Measurements from ENCODE around the gene UIMC1. TPM values are rescaled to one million over a fixed set of nuclear protein-coding genes. Genes with fewer than 3 reads are reported as not detected.

UIMC1 gene
- total RNA-seq, 2 experiments from 2014 or later, result 46.5 to 50.5 TPM

- Mint-ChIP-seq H3K4me3 (no peak overlapping the region), H3K27ac (no peak overlapping the region), H3K9me3 (no peaks in the 10 kb centered on the region), H3K27me3 (peaks cover 22% of the 10 kb centered on the region), H3K36me3 (ENCODE audit: low read depth) (no peaks in the 10 kb centered on the region), H3K4me1 (no peaks in the 10 kb centered on the region)
- CTCF ChIA-PET, result no interaction called here
- no peak for DNase-seq
- POLR2A ChIA-PET, result no interaction called here
These were observed 144.1 kb downstream of the UIMC1 start for GRCh38 chr5:176862330-176862995.

- Mint-ChIP-seq H3K4me3 (no peak overlapping the region), H3K36me3 (ENCODE audit: low read depth) (no peaks in the 10 kb centered on the region), H3K27me3 (peaks cover 14% of the 10 kb centered on the region), H3K27ac (no peak overlapping the region), H3K4me1 (no peaks in the 10 kb centered on the region), H3K9me3 (no peaks in the 10 kb centered on the region)
- ChIA-PET POLR2A (no interaction called here), CTCF (no interaction called here)
- DNase-seq, result no peak
These were observed 145.3 kb downstream of the UIMC1 start for GRCh38 chr5:176861276-176861675.

- Mint-ChIP-seq H3K4me1 (no peaks in the 10 kb centered on the region), H3K36me3 (ENCODE audit: low read depth) (no peaks in the 10 kb centered on the region), H3K4me3 (no peak overlapping the region), H3K9me3 (no peaks in the 10 kb centered on the region), H3K27me3 (peaks cover 8% of the 10 kb centered on the region), H3K27ac (no peak overlapping the region)
- ChIA-PET POLR2A (no interaction called here), CTCF (interaction anchor here (0.6 kb wide), 1 partner anchor 200 kb away, joined by 3 read pairs; no protein-coding TSS in a partner anchor)
- DNase-seq, result no peak
These were observed 146.2 kb downstream of the UIMC1 start for GRCh38 chr5:176860381-176860780.

GRCh38 chr5:176859916-176860315, 146.7 kb downstream of the UIMC1 start:
- Mint-ChIP-seq H3K27me3 (peaks cover 7% of the 10 kb centered on the region), H3K4me1 (no peaks in the 10 kb centered on the region), H3K36me3 (ENCODE audit: low read depth) (no peaks in the 10 kb centered on the region), H3K9me3 (no peaks in the 10 kb centered on the region), H3K4me3 (no peak overlapping the region), H3K27ac (no peak overlapping the region)
- DNase-seq, result no peak
- CTCF ChIA-PET, result interaction anchor here (1.1 kb wide), 1 partner anchor 199 kb away, joined by 3 read pairs; no protein-coding TSS in a partner anchor
- POLR2A ChIA-PET, result no interaction called here

- Mint-ChIP-seq H3K27me3 (peaks cover 2% of the 10 kb centered on the region), H3K9me3 (no peaks in the 10 kb centered on the region), H3K4me1 (no peaks in the 10 kb centered on the region), H3K27ac (no peak overlapping the region), H3K4me3 (no peak overlapping the region), H3K36me3 (ENCODE audit: low read depth) (no peaks in the 10 kb centered on the region)
- DNase-seq, result no peak
- CTCF ChIA-PET, result no interaction called here
- POLR2A ChIA-PET, result no interaction called here
These were observed 148.7 kb downstream of the UIMC1 start for GRCh38 chr5:176857894-176858273.

- ChIA-PET CTCF (no interaction called here), POLR2A (no interaction called here)
- Mint-ChIP-seq H3K9me3 (no peaks in the 10 kb centered on the region), H3K27ac (no peak overlapping the region), H3K4me1 (no peaks in the 10 kb centered on the region), H3K4me3 (no peak overlapping the region), H3K36me3 (ENCODE audit: low read depth) (no peaks in the 10 kb centered on the region), H3K27me3 (no peaks in the 10 kb centered on the region)
- DNase-seq, result no peak
These were observed 149.2 kb downstream of the UIMC1 start for GRCh38 chr5:176857216-176857893.

- no peak overlapping the region for H3K4me3 Mint-ChIP-seq
These were observed 149.8 kb downstream of the UIMC1 start for GRCh38 chr5:176856746-176857145.

GRCh38 chr5:176855598-176855997, 151.0 kb downstream of the UIMC1 start:
- Mint-ChIP-seq H3K9me3 (no peaks in the 10 kb centered on the region), H3K27me3 (no peaks in the 10 kb centered on the region), H3K4me3 (no peak overlapping the region), H3K4me1 (no peaks in the 10 kb centered on the region), H3K27ac (no peak overlapping the region), H3K36me3 (ENCODE audit: low read depth) (no peaks in the 10 kb centered on the region)
- DNase-seq, result no peak
- POLR2A ChIA-PET, result no interaction called here
- CTCF ChIA-PET, result no interaction called here

More at GRCh38 chr5:176856746-176857145, 149.8 kb downstream of the UIMC1 start:
- POLR2A ChIA-PET, result no interaction called here
- no peaks in the 10 kb centered on the region for H3K9me3 Mint-ChIP-seq
- H3K4me1 Mint-ChIP-seq, result no peaks in the 10 kb centered on the region
- H3K27me3 Mint-ChIP-seq, result no peaks in the 10 kb centered on the region
- H3K36me3 Mint-ChIP-seq (ENCODE audit: low read depth), result no peaks in the 10 kb centered on the region
- H3K27ac Mint-ChIP-seq, result no peak overlapping the region
- no peak for DNase-seq
- CTCF ChIA-PET, result no interaction called here

Other genes starting within 250 kb of the UIMC1 start
- not detected for gene UNC5A, start 196.2 kb downstream of the UIMC1 start, total RNA-seq
- under 1 TPM in 1 of 2 experiments, not detected in 1; 0.33 TPM for gene HK3, start 107.4 kb downstream of the UIMC1 start, total RNA-seq
- gene ZNF346, start 15.9 kb upstream of the UIMC1 start, total RNA-seq, result 10 to 100 TPM; 19.5 to 27.2 TPM
- under 1 TPM; 0.33 to 0.53 TPM for gene FGFR4, start 80.1 kb upstream of the UIMC1 start, total RNA-seq
- 10 to 100 TPM; 79.9 to 90.5 TPM for gene NSD1, start 127.0 kb upstream of the UIMC1 start, total RNA-seq

Measured in activated CD4-positive, alpha-beta memory T cell treated with anti-CD3 and anti-CD28 coated beads, Interleukin-2, amount 10 ng/mL, durations not matched to agents 7 days and 5 days (primary cell).